NCI-H1694 (cell line): ENCODE measurements around the gene CHIT1.

Source experiments
- DNase-seq: peaks from one replicate; lab custom pipeline; 2025; lab: John Stamatoyannopoulos, UW

CHIT1 gene

GRCh38 chr1:203188686-203189232 lies 40.7 kb downstream of the CHIT1 start:
- DNase-seq, result no peak

GRCh38 chr1:203187689-203188264 lies 41.7 kb downstream of the CHIT1 start:
- no peak for DNase-seq

GRCh38 chr1:203187304-203187685 lies 42.2 kb downstream of the CHIT1 start:
- no peak for DNase-seq

GRCh38 chr1:203186446-203187303 lies 42.8 kb downstream of the CHIT1 start, which contains the start of gene CHI3L1:
TSS of gene CHI3L1 (minus strand) at chr1:203186704. CDS start at chr1:203186623, 81 bp downstream.
- no peak for DNase-seq

- DNase-seq, result no peak
Observed at GRCh38 chr1:203186091-203186445, 43.4 kb downstream of the CHIT1 start.

- no peak for DNase-seq
Observed at GRCh38 chr1:203185585-203185984, 43.9 kb downstream of the CHIT1 start.

GRCh38 chr1:203185061-203185461 lies 44.4 kb downstream of the CHIT1 start:
- DNase-seq, result no peak

- DNase-seq, result no peak
Observed at GRCh38 chr1:203184467-203184866, 45.0 kb downstream of the CHIT1 start.

GRCh38 chr1:203183828-203184227 lies 45.6 kb downstream of the CHIT1 start:
- DNase-seq, result no peak

- DNase-seq, result no peak
Observed at GRCh38 chr1:203182387-203182953, 47.0 kb downstream of the CHIT1 start.

- DNase-seq, result no peak
Observed at GRCh38 chr1:203181586-203182386, 47.7 kb downstream of the CHIT1 start.

- DNase-seq, result no peak
Observed at GRCh38 chr1:203180611-203181330, 48.7 kb downstream of the CHIT1 start.

- no peak for DNase-seq
Observed at GRCh38 chr1:203179667-203180005, 49.8 kb downstream of the CHIT1 start.

- DNase-seq, result no peak
Observed at GRCh38 chr1:203178821-203179666, 50.4 kb downstream of the CHIT1 start.

- no peak for DNase-seq
Observed at GRCh38 chr1:203178083-203178482, 51.4 kb downstream of the CHIT1 start.

- no peak for DNase-seq
Observed at GRCh38 chr1:203177470-203178039, 51.9 kb downstream of the CHIT1 start.

- no peak for DNase-seq
Observed at GRCh38 chr1:203177036-203177405, 52.5 kb downstream of the CHIT1 start.

- no peak for DNase-seq
Observed at GRCh38 chr1:203176273-203177035, 53.0 kb downstream of the CHIT1 start.

GRCh38 chr1:203175827-203176241 lies 53.6 kb downstream of the CHIT1 start:
- DNase-seq, result no peak
